Measurements from ENCODE around the gene SYP. TPM values are rescaled to one million over a fixed set of nuclear protein-coding genes. Genes with fewer than 3 reads are reported as not detected.

The SYP gene
- total and polyA plus RNA-seq, 2 donors (not counting 3 experiments of a cell fraction or from before 2014, with no cell fraction given) = 0.21 to 0.77 TPM

DNA sequence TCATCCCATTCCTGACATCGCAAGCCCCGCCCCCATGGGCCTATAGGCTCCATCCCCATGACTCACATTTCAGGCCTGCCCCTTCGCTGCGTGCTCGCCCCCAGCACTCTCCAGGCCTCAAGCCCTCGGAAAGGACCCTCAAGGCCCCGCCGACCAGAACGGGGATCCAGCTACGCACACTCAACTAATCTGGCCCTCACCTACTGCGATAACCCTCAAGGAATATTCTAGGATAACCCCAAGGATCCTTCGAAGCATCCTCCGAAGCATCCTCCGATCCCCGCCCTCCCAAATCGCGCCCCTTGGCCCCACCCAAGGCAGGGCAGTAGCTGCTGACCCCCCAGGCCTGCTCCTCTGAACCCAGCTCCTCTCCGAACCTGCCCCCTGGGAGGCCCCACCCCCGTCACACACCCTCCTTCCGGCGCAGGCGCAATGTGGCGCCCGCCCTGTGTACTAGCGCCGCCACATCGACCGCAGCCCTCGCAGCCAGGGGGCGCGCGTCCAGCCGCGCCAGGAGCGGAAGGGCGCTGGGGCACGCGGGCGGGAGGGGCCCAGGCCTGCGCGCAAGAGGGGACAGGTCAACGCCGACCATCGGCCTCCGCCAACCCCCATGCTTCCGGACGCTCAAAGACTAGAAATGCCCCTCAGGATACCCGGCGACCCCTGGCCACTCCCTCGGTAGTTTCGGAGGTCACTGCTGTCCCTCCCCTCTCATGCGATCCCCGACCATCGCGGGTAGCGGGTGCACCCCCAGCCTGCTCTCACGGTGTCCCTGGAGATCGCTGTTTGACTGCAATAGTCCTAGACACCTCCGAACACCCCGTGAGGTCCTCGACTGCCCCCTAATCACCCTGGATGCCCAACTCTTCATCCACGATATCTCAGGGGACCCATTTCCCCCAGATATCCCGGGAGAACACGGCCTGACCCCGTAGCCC, 43.8 kb downstream of the SYP start:
- Histone ChIP-seq H3K9me1 (replicated peaks; ENCODE audit: control insufficient read depth, extremely low read depth, insufficient read depth, low read length) (no peaks in the 10 kb centered on the region), H3K36me3 (ENCODE audit: control insufficient read depth in 2 of 2, extremely low read depth in 1 of 2, insufficient read depth in 2 of 2, low read length in 2 of 2) (no peaks in the 10 kb centered on the region), H3K9ac (replicated peaks; ENCODE audit: extremely low read depth, insufficient read depth, low read length) (peak overlapping the region; percentile 82), H3K4me2 (ENCODE audit: insufficient read depth, low read length) (peak overlapping the region; percentile 58), H3K9me3 (replicated peaks; ENCODE audit: control insufficient read depth, insufficient read depth, low read length) (no peaks in the 10 kb centered on the region), H3K79me2 (ENCODE audit: control insufficient read depth, insufficient read depth, low read length) (no peaks in the 10 kb centered on the region), H4K20me1 (replicated peaks; ENCODE audit: control insufficient read depth, extremely low read depth, insufficient read depth, low read length) (no peaks in the 10 kb centered on the region), H3K4me3 (replicated peaks in 1 of 3; ENCODE audit: insufficient read depth in 1 of 3, low read depth in 1 of 3, low read length in 3 of 3) (peak overlapping the region; percentile 14 to 59 (median 48)), H2AFZ (ENCODE audit: low read depth, low read length) (peak overlapping the region; percentile 84), H3K4me1 (ENCODE audit: control insufficient read depth, extremely low read depth, insufficient read depth, low read length) (peaks cover 2% of the 10 kb centered on the region), H3K27ac (ENCODE audit: insufficient read depth, low read depth, low read length) (peak overlapping the region; percentile 96), H3K27me3 (ENCODE audit: control insufficient read depth in 2 of 2, insufficient read depth in 2 of 2, low read length in 2 of 2) (no peaks in the 10 kb centered on the region)
- FAIRE-seq (no peak), DNase-seq (ENCODE audit: low read depth, low spot score) (peak; percentile 81)
- dilution Hi-C loops (cut with MboI; ENCODE audit: extremely low pct_ligation_motif_present, low sequenced_read_pairs) (no loop called here), intact Hi-C loops (cut with micrococcal nuclease) (loop anchor here (2.0 kb wide), 1 partner anchor 19 kb away; no protein-coding TSS in a partner anchor)
- ChIA-PET CTCF (interaction anchor here (0.6 to 3.3 kb wide), 9 partner anchors 10 to 37 kb away, joined by 3 to 31 read pairs (median 4); partner anchors contain the start of gene PLP2), POLR2A (interaction anchor here (0.7 to 1.0 kb wide), 2 partner anchors 15 to 18 kb away, joined by 3 read pairs; partner anchors contain the start of gene PLP2)
- BruUV-seq (replicated peaks) = TSS peak; percentile 65
- TF ChIP-seq POLR2AphosphoS5 (IDR thresholded peaks at IDR 0.05; ENCODE audit: insufficient read depth, low read depth, low read length) (peak; percentile 15), FOS (IDR thresholded peaks at IDR 0.05; ENCODE audit: borderline replicate concordance, insufficient read depth, low read length) (peak; percentile 10), MYC (IDR thresholded peaks at IDR 0.05; ENCODE audit: low read depth, low read length) (no peak), JUN (IDR thresholded peaks at IDR 0.05; ENCODE audit: borderline replicate concordance, insufficient read depth, insufficient read length, low read depth) (no peak), POLR2A (IDR thresholded peaks at IDR 0.05; ENCODE audit: low read depth, low read length) (no peak), EZH2 (IDR thresholded peaks at IDR 0.05; ENCODE audit: borderline replicate concordance, low read depth, low read length, severe bottlenecking) (no peak), GATA2 (IDR thresholded peaks at IDR 0.05; ENCODE audit: insufficient read depth, insufficient read length, low read depth, low read length) (no peak)
- TF ChIP-seq, protein P1, sequence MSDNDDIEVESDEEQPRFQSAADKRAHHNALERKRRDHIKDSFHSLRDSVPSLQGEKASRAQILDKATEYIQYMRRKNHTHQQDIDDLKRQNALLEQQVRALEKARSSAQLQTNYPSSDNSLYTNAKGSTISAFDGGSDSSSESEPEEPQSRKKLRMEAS (IDR thresholded peaks at IDR 0.05; ENCODE audit: insufficient read depth, insufficient read length) = no peak
- TF ChIP-seq, protein P2, sequence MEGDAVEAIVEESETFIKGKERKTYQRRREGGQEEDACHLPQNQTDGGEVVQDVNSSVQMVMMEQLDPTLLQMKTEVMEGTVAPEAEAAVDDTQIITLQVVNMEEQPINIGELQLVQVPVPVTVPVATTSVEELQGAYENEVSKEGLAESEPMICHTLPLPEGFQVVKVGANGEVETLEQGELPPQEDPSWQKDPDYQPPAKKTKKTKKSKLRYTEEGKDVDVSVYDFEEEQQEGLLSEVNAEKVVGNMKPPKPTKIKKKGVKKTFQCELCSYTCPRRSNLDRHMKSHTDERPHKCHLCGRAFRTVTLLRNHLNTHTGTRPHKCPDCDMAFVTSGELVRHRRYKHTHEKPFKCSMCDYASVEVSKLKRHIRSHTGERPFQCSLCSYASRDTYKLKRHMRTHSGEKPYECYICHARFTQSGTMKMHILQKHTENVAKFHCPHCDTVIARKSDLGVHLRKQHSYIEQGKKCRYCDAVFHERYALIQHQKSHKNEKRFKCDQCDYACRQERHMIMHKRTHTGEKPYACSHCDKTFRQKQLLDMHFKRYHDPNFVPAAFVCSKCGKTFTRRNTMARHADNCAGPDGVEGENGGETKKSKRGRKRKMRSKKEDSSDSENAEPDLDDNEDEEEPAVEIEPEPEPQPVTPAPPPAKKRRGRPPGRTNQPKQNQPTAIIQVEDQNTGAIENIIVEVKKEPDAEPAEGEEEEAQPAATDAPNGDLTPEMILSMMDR (IDR thresholded peaks at IDR 0.05; ENCODE audit: extremely low read depth in 1 of 2, insufficient read depth in 1 of 2, low read depth in 1 of 2, low read length in 2 of 2) = peak; percentile 53 to 75
